Measurements from ENCODE around the gene HHIPL2. TPM values are rescaled to one million over a fixed set of nuclear protein-coding genes. Genes with fewer than 3 reads are reported as not detected.
A peak's percentile ranks its signal among the peaks of the same experiment; 100 is the strongest.

HHIPL2 gene
- total RNA-seq, 1 experiment from 2014 or later = 14.0 TPM

GRCh38 chr1:222586842-222587241 is 38.9 kb upstream of the HHIPL2 start:
- H3K27me3 ChIP-seq (ENCODE audit: insufficient read depth, low read depth) = no peaks in the 10 kb centered on the region
- no peak for TF ChIP-seq EZH2 (IDR thresholded peaks at IDR 0.05; ENCODE audit: low read depth)
- H3K79me2 ChIP-seq (ENCODE audit: low read depth) = peaks cover 77% of the 10 kb centered on the region
- no peak overlapping the region for H3K27ac ChIP-seq
- peaks cover 13% of the 10 kb centered on the region for H3F3A ChIP-seq (ENCODE audit: insufficient read depth, low read depth)
- DNase-seq = no peak
- no peaks in the 10 kb centered on the region for H3K9me3 ChIP-seq (ENCODE audit: insufficient read depth, low read depth)
- no TSS peak for BruUV-seq (replicated peaks)
- H2AFZ ChIP-seq = no peak overlapping the region
- CTCF ChIA-PET = no interaction called here
- no peak overlapping the region for H3K4me3 ChIP-seq
- intact Hi-C loops (cut with micrococcal nuclease; ENCODE audit: unreplicated experiment) = no loop called here
- no peaks in the 10 kb centered on the region for H3K9me2 ChIP-seq (ENCODE audit: insufficient read depth)
- H4K20me1 ChIP-seq (ENCODE audit: insufficient read depth) = no peaks in the 10 kb centered on the region
- peak overlapping the region; percentile 34 for H3K4me2 ChIP-seq
- H3K4me1 ChIP-seq (replicated peaks; ENCODE audit: insufficient read depth) = peaks cover 48% of the 10 kb centered on the region
- H3K36me3 ChIP-seq (ENCODE audit: low read depth) = peaks cover 52% of the 10 kb centered on the region
- POLR2A ChIA-PET (ENCODE audit: unreplicated experiment) = no interaction called here

GRCh38 chr1:222583079-222583478 is 35.2 kb upstream of the HHIPL2 start:
- Histone ChIP-seq H3K4me3 (no peak overlapping the region), H3K4me2 (no peak overlapping the region; the same call in 1 of the 2 replicates), H3K27ac (peak overlapping the region; percentile 69), H4K20me1 (ENCODE audit: insufficient read depth) (0 out of 2 replicates have a peak, but pooled peaks cover 3% of the 10 kb centered on the region), H2AFZ (no peak overlapping the region), H3F3A (ENCODE audit: insufficient read depth, low read depth) (peaks cover 13% of the 10 kb centered on the region), H3K79me2 (ENCODE audit: low read depth) (peaks cover 82% of the 10 kb centered on the region), H3K9me2 (ENCODE audit: insufficient read depth) (0 out of 2 replicates have a peak, but pooled peaks cover 4% of the 10 kb centered on the region), H3K27me3 (ENCODE audit: insufficient read depth, low read depth) (no peaks in the 10 kb centered on the region), H3K9me3 (ENCODE audit: insufficient read depth, low read depth) (no peaks in the 10 kb centered on the region), H3K36me3 (ENCODE audit: low read depth) (peaks cover 72% of the 10 kb centered on the region), H3K4me1 (replicated peaks; ENCODE audit: insufficient read depth) (peaks cover 38% of the 10 kb centered on the region)
- POLR2A ChIA-PET (ENCODE audit: unreplicated experiment) = no interaction called here
- no TSS peak for BruUV-seq (replicated peaks)
- no peak for TF ChIP-seq EZH2 (IDR thresholded peaks at IDR 0.05; ENCODE audit: low read depth)
- no peak for TF ChIP-seq CTCF (conservative IDR thresholded peaks at IDR 0.05)
- intact Hi-C loops (cut with micrococcal nuclease; ENCODE audit: unreplicated experiment) = no loop called here
- CTCF ChIA-PET = no interaction called here
- DNase-seq = no peak

- Histone ChIP-seq H3K9me2 (ENCODE audit: insufficient read depth) (0 out of 2 replicates have a peak, but pooled peaks cover 4% of the 10 kb centered on the region), H3F3A (ENCODE audit: insufficient read depth, low read depth) (peaks cover 13% of the 10 kb centered on the region), H3K4me3 (no peak overlapping the region), H3K4me2 (peak overlapping the region; percentile 32), H3K4me1 (replicated peaks; ENCODE audit: insufficient read depth) (peaks cover 32% of the 10 kb centered on the region), H4K20me1 (ENCODE audit: insufficient read depth) (0 out of 2 replicates have a peak, but pooled peaks cover 3% of the 10 kb centered on the region), H2AFZ (no peak overlapping the region), H3K79me2 (ENCODE audit: low read depth) (peaks cover 75% of the 10 kb centered on the region), H3K27ac (peak overlapping the region; percentile 69), H3K36me3 (ENCODE audit: low read depth) (peaks cover 77% of the 10 kb centered on the region), H3K27me3 (ENCODE audit: insufficient read depth, low read depth) (no peaks in the 10 kb centered on the region), H3K9me3 (ENCODE audit: insufficient read depth, low read depth) (no peaks in the 10 kb centered on the region)
- no TSS peak for BruUV-seq (replicated peaks)
- DNase-seq = peak in 1 of 2 experiments; percentile 84
- ChIA-PET POLR2A (ENCODE audit: unreplicated experiment) (no interaction called here), CTCF (interaction anchor here (0.6 kb wide), 1 partner anchor 19 kb away, joined by 3 read pairs; no protein-coding TSS in a partner anchor)
- intact Hi-C loops (cut with micrococcal nuclease; ENCODE audit: unreplicated experiment) = no loop called here
- TF ChIP-seq CTCF (conservative IDR thresholded peaks at IDR 0.05) = no peak
- TF ChIP-seq EZH2 (IDR thresholded peaks at IDR 0.05; ENCODE audit: low read depth) = no peak
Measured at GRCh38 chr1:222582099-222582774, 34.3 kb upstream of the HHIPL2 start.

Data from PC-9 (cell line).